Measurements from ENCODE around the gene TMUB2.
"Not testable (repeated sequence)": the region's sequence is repeated elsewhere in the genome, so short reads cannot be mapped to it uniquely, and the experiment has no call there.

- TF ChIP-seq CTCF (IDR thresholded peaks at IDR 0.05; ENCODE audit: poor library complexity); EZH2 (IDR thresholded peaks at IDR 0.05; ENCODE audit: borderline replicate concordance): not testable (repeated sequence)
These were observed 42.9 kb upstream of the TMUB2 start for GRCh38 chr17:44143921-44144320.
